ENCODE results near the gene COBLL1.

DNA sequence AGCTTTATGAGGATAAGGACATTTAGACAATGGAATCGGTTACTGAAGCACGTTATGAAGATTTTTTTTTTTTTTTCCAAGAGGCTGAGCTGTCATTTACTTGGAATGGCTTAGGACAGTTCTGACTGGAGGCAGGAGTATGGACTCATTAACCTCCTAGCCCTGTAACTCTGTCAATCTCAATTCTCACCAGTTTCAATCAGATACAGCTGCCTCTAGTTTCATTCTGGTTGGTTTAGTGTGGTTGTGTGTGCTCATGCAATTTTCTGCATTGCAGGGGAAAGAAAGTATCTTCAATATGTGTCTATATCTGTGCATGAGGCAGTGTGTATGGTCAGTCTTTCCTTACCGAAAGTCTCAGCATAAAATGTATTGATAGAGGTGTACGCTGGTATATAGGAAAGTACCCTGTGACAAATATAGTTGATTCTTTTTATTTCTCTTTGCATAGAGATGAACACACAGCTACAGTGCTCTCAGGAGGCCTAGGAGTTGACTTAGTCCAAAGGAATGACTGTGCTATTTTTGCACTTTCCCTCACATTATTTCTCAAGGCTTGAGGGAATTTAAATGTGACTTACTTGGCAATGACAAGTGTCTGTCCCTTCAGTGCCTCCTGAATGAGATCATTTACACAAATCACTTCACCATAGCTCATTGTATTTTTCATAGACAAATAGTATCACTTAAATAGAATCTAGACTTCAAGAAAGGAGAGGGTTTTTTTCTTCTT, 169.8 kb downstream of the COBLL1 start:
- TF ChIP-seq POLR2AphosphoS5 (IDR thresholded peaks at IDR 0.05; ENCODE audit: low read depth, low read length), result no peak
- no peak for TF ChIP-seq TAF1 (IDR thresholded peaks at IDR 0.05; ENCODE audit: borderline replicate concordance, insufficient read depth, low read length)
- no peak for TF ChIP-seq SIN3A (IDR thresholded peaks at IDR 0.05; ENCODE audit: borderline replicate concordance, insufficient read depth, low read length)
- TF ChIP-seq FOXP2 (optimal IDR thresholded peaks at IDR 0.05; ENCODE audit: borderline replicate concordance, extremely low read depth, extremely low read length, insufficient read depth), result no peak
- TF ChIP-seq, protein P1, sequence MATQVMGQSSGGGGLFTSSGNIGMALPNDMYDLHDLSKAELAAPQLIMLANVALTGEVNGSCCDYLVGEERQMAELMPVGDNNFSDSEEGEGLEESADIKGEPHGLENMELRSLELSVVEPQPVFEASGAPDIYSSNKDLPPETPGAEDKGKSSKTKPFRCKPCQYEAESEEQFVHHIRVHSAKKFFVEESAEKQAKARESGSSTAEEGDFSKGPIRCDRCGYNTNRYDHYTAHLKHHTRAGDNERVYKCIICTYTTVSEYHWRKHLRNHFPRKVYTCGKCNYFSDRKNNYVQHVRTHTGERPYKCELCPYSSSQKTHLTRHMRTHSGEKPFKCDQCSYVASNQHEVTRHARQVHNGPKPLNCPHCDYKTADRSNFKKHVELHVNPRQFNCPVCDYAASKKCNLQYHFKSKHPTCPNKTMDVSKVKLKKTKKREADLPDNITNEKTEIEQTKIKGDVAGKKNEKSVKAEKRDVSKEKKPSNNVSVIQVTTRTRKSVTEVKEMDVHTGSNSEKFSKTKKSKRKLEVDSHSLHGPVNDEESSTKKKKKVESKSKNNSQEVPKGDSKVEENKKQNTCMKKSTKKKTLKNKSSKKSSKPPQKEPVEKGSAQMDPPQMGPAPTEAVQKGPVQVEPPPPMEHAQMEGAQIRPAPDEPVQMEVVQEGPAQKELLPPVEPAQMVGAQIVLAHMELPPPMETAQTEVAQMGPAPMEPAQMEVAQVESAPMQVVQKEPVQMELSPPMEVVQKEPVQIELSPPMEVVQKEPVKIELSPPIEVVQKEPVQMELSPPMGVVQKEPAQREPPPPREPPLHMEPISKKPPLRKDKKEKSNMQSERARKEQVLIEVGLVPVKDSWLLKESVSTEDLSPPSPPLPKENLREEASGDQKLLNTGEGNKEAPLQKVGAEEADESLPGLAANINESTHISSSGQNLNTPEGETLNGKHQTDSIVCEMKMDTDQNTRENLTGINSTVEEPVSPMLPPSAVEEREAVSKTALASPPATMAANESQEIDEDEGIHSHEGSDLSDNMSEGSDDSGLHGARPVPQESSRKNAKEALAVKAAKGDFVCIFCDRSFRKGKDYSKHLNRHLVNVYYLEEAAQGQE (IDR thresholded peaks at IDR 0.05; ENCODE audit: insufficient read depth in 1 of 2, low read depth in 2 of 2, low read length in 2 of 2), result no peak
